Stimulated activated CD4-positive, alpha-beta T cell treated with anti-CD3 and anti-CD28 coated beads, Interleukin-2, amount 100 ng/mL, for 48 hours (primary cell): ENCODE results near the gene CDH4.

ENCODE experiments used
- DNase-seq, 2 donors: peaks; one replicate each; pipeline ENCODE4 v3.0.0-alpha.2; 2020

CDH4 gene

GRCh38 chr20:61285691-61286090, 33.6 kb downstream of the CDH4 start:
- no peak for DNase-seq

- DNase-seq: no peak
These were observed 35.7 kb downstream of the CDH4 start for GRCh38 chr20:61287583-61288275.

- DNase-seq: no peak
These were observed 36.3 kb downstream of the CDH4 start for GRCh38 chr20:61288331-61288784.

DNA sequence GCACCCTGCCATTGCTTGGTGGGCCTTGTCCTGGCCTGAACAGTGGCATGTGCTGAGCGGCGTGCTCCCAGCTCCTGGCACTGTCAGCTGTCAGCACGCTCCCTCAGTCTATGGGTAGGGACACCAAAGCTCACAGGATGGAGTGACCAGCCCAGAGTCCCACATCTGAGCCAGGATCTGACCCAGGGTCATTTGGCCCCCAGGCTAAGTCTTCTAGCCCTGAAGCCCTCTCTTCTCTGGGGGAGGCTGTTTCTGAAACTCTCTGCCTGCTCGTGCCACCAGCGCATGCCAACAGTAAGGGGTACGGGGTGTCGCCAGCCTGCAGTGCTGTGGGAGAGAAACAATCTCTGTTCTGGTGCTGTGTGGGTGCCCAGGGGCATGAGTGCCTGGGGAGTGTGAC, 37.1 kb downstream of the CDH4 start:
- no peak for DNase-seq

GRCh38 chr20:61290721-61291120, 38.7 kb downstream of the CDH4 start:
- DNase-seq: no peak

DNA sequence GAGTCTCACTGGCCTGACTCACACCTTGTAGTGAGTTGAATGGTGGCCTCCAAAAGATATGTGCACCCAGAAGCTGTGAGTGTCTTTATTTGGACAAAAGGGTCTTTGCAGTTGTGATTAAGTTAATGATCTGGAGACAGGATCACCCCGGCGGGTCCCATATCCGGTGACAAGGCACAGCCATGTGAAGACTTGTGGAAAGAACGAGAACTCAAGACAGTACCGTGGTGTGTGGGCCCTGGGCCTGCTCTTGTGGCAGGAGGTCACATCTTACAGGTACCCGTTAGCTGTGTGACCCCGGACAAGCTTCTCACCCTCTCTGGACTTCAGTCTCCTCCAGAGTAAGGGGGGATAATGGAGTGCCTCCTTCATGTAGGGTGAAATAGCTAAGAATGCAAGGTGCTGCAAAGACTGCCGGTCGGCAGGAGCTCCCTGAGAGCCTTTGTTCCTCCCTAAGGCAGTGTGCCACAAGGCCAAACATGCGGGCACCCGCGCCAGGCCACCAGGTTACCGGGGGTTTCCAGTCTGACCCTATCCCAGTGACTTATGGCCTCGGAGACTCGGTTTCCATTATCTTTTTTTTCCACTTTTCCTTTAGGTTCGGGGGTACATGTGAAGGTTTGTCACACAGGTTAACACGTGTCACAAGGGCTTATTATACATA, 39.2 kb downstream of the CDH4 start:
- DNase-seq: no peak

DNA sequence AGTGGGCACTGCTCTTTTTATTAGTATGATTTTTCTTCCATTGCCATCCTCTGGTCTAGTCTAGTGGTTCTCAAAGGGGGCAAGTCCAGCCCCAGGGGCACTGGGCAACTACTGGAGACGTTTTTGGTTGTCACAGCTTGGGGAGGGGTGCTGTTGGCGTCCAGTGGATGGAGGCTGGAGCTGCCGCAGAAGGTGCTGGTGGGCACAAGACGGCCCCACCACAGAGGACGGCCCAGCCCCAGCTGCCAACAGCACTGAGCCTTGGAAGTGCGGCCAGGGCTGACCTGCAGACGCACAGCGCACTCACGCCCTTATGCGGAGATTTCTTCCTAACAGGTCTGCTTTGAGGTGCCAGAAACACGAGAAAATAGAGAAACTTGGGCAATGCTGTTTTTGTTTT, 40.3 kb downstream of the CDH4 start:
- no peak for DNase-seq

GRCh38 chr20:61292821-61293612, 41.0 kb downstream of the CDH4 start:
- DNase-seq: no peak

GRCh38 chr20:61293951-61294350, 41.9 kb downstream of the CDH4 start:
- DNase-seq: no peak

DNA sequence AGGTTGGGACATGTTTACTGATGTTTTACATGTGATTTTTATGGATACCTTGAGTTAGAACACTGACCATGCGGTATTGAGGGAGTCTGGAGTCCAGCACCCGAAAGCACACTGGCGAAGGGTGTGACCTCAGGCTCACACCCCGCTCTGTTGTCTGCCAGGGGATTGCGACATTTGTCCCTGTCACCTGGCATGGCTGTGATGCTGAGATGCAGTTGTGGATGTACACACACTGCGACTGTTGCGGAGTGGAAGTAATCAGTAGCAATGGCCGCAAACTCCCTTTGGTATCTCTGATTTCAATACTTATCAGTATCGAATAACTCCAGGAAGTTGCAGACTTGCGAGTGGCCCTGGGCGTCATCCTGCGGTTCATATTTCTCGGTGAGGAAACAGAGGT, 43.2 kb downstream of the CDH4 start:
- no peak for DNase-seq

DNA sequence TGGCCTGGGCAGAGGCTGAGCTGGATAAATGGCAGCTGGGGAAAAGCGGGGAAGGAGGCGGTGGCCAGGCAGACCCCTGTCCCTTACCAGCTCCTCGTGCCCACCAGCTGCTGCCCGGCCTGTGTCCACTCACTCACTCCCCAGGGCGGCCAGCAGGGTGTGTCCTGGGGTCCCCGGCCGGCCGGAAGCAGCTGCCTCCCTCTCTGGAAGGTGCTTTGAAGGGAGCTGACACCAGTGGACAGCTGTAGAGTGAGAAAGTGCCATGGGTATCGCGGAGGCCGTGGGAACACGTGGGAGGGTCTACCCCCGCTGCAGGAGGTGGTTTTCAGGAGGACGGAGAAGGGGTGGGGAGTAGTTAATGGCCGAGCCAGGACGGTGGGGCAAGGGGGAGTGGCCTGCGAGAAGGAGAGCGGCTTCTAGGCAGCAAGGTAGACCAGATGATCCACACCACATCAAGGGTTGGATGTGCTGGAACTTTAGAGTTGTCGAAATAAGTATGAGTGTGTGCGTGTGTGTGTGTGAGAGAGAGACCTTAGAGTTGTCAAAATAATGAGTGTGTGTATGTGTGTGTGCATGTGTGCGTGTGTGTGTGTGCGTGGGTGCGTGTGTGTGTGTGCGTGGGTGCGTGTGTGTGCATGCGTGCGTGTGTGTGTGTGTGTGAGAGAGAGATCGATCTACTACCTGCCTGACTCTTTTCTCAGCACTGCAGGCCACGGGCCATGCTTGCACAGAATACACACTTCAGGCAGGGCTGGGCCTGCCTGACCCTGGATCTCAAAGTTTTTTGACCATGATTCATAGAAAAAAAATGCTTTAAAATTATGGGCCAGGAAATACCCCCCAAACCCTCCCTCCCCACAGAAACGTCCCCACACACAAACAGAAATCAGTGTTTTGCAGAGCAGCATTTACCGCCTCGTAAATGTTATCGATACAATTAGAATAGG, 43.9 kb downstream of the CDH4 start:
- DNase-seq: no peak

DNA sequence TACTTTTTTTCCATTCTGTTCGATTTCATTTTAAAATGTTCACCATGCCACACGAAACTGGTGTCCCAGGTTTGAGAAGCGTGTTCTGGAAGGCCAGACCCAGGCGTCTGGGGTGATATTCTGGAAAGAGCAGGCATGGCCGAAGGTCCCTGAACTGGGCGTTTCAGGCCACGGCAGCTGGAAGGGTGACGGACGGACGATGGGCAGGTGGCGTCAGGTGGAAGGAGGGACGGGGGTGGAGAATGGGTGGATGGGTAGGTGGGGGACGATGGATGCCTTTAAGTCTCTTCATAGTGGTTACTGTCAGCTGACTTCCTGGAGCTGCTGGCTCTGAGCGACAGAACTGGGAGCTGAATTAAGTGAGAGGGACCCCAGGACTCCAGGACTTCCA, 44.6 kb downstream of the CDH4 start:
- DNase-seq: no peak

DNA sequence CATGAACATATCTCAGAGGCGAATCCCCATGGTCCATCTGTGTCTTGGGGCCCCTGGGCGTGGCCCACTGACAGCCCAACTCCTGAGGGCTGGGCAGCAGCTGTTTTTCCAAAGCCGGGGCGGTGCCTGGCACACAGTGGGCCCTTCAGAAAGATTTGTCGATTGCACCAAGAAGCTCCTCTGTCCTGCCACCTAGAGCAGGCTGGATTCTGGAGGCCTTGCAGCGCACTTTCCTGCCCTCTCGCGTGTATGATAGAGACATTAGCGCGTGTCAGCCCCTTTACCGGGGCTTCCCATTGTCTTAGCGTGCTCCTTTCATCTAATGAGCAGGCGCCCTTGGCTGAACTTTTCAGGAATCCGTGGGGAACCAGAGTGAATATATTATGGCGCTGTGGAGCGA, 45.4 kb downstream of the CDH4 start:
- no peak for DNase-seq

GRCh38 chr20:61297986-61298385, 45.9 kb downstream of the CDH4 start:
- DNase-seq: no peak

GRCh38 chr20:61298661-61299060, 46.6 kb downstream of the CDH4 start:
- no peak for DNase-seq

DNA sequence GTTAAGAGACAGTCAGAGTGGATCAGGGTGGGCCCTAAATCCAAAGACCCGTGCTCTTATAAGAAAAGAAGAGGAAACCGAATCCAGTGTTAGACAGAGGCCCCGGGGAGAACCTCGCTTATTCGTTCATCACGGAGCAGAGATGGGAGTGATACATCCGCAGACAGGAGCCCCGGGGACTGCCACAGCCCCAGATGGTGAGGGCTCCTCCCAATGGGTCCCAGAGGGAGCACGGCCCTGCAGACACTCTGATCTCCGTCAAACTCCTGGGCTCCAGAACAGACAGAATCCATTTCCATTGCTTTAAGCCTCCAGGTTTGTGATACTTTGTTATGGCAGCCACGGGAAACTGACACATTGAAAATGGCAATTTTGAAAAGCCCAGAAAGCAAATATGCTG, 47.0 kb downstream of the CDH4 start:
- no peak for DNase-seq

DNA sequence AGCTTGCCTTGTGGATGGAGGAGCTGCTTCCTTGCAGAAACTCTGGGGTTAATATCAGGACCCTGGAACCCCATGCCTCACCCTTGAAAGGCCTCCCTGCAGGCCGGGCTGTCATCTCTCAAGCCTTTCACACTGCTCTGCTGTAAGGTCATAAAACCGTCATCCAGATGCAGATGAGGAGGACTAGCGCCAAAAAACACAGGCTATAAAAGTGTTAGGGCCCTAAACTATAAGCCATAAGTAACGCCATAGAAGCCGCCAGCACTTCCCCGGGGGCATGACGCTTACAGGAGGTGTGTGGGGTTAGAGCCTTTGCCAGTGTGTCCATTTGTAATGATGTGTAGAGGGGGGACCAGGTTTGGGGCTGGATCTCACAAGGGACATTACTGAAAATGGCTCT, 47.6 kb downstream of the CDH4 start:
- DNase-seq: no peak

DNA sequence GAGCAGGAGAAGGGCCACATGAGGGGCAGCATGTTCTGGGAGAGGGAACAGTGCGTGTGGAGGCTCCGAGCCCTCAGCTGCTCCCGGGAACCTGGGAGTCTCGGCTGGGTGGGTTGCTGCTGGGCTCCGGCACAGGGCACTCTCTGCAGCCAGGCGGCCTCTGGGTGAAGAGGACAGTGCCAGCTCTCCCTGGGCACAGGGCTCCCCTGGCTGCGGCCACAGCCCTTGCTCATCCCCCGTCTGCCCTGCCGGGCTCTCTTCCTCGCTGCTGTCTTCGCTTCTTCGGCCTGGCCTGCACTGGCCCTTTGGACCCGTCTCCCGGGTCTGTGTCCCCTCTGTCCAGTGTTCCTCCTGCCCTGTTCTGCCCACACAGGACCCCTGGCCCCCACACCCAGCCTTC, 48.2 kb downstream of the CDH4 start:
- no peak for DNase-seq

GRCh38 chr20:61300709-61301108, 48.6 kb downstream of the CDH4 start:
- no peak for DNase-seq

DNA sequence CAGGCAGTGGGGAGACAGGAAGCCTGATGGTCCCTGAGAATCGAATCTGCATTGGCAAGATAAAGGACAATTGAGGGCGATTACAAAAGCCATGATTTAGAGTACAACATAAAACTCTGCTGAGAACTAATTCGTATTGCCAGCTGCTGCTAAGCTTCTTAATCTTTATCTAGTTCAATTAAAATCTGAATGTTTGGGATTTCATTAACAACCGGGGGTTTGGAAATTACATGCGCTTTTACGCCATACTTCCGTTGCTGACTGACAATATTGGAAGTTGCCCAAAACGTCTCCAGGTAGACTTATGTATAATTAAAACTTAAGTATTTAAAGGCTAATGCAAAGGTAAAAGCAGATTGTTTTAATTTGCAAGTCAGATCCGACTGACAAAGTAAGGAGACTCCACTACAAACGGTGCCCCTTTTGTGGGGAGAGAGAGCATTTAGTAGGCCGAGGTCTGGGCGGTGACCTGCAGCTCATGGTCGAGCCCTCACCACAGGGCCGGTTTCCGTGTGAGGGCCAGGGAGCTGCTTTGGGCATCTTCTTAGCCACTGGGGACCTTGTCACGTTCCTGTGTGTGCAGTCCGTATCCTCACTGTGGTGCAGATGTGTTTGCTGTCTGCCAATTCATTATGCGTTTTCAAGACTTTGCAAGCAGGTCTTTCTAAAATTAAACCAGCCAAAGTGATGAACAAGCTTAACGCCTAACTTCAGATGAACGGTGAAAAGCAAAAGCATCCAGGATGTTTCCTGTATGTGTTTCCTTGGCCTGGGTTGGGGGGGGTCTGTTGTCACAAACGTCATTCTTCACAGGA, 49.9 kb downstream of the CDH4 start:
- no peak for DNase-seq

GRCh38 chr20:61303217-61303616, 51.2 kb downstream of the CDH4 start:
- DNase-seq: no peak

DNA sequence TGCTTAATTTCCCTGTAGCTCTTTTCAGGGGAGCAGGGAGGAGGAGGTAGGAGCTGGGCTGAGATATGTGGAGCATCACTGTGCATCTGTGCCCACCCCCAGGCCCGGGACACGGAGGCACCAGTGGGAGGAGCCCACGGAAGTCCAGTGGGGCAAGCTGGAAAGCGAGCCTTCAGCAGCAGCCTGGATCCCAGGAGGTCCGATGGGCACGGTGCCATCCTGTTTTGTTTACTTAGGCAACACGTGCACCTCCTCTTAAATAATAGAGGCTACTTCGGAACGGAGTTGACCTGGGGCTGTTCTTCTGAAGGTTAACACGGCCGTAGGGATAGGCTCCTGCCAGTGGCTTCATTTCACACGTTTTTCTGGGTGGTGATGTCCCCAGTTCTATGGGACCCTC, 51.6 kb downstream of the CDH4 start:
- DNase-seq: no peak
